WI38 (cell line): ENCODE measurements around the gene ALAS1.
A peak's percentile ranks its signal among the peaks of the same experiment; 100 is the strongest.

Source experiments
- H3K4me3 ChIP-seq: 2 replicates; pipeline ENCODE4 v1.5.1; 2011; ENCODE audit warnings: low read depth, mild to moderate bottlenecking, control low read depth, low read length
- CTCF ChIP-seq: IDR thresholded peaks from 2 replicates; pipeline ENCODE4 v1.5.1; 2012; ENCODE audit warnings: low read depth, mild to moderate bottlenecking, control low read depth, low read length

Gene ALAS1

GRCh38 chr3:52228751-52229291 is 30.9 kb downstream of the ALAS1 start:
- H3K4me3 ChIP-seq, result no peak overlapping the region
- no peak for TF ChIP-seq CTCF

- H3K4me3 ChIP-seq, result no peak overlapping the region
- no peak for TF ChIP-seq CTCF
Observed at GRCh38 chr3:52229656-52230055, 31.7 kb downstream of the ALAS1 start.

- no peak for TF ChIP-seq CTCF
- no peak overlapping the region for H3K4me3 ChIP-seq
Observed at GRCh38 chr3:52230461-52230860, 32.5 kb downstream of the ALAS1 start.

- no peak for TF ChIP-seq CTCF
- H3K4me3 ChIP-seq, result no peak overlapping the region
Observed at GRCh38 chr3:52230889-52231499, 33.0 kb downstream of the ALAS1 start.

- TF ChIP-seq CTCF, result peak; percentile 78
- H3K4me3 ChIP-seq, result no peak overlapping the region
Observed at GRCh38 chr3:52231502-52232278, 33.7 kb downstream of the ALAS1 start.

GRCh38 chr3:52232279-52233107 is 34.5 kb downstream of the ALAS1 start:
- no peak for TF ChIP-seq CTCF
- H3K4me3 ChIP-seq, result no peak overlapping the region
